HepG2 (cell line): Measurements from ENCODE around the gene TUBB4A. TPM values are rescaled to one million over a fixed set of nuclear protein-coding genes. Genes with fewer than 3 reads are reported as not detected.
A peak's percentile ranks its signal among the peaks of the same experiment; 100 is the strongest.

Source experiments
- ARID2 ChIP-seq: sonication (generic); formaldehyde crosslinking; IDR thresholded peaks from 2 replicates; pipeline ENCODE4 v1.8.1; 2022; ENCODE audit warnings: mild to moderate bottlenecking, missing genetic modification reagents, borderline replicate concordance
- ARID4A ChIP-seq: sonication (generic); formaldehyde crosslinking; IDR thresholded peaks from 2 replicates; pipeline ENCODE4 v1.5.0; 2020; ENCODE audit warnings: mild to moderate bottlenecking, missing genetic modification reagents, borderline replicate concordance
- GABPA ChIP-seq, 2 experiments: IDR thresholded peaks; 2 replicates each; pipeline ENCODE4 v1.6.1; 2011 to 2016; ENCODE audit warnings: low read depth in 2 of 2, low read length in 1 of 2, missing biosample characterization in 1 of 2, missing genetic modification characterization in 1 of 2
- HDAC1 ChIP-seq: sonication (generic); formaldehyde crosslinking; IDR thresholded peaks from 2 replicates; pipeline ENCODE4 v1.5.1; 2020; ENCODE audit warnings: mild to moderate bottlenecking, missing genetic modification reagents
- HNF1B ChIP-seq: sonication (generic); formaldehyde crosslinking; IDR thresholded peaks from 2 replicates; pipeline ENCODE4 v1.5.1; 2020; ENCODE audit warnings: mild to moderate bottlenecking, moderate library complexity, missing genetic modification reagents
- NFRKB ChIP-seq: fragments of 450-650 bp; IDR thresholded peaks from 2 replicates; pipeline ENCODE4 v1.6.1; 2017
- POLR2A ChIP-seq, 2 experiments: IDR thresholded peaks; 2 replicates each; pipeline ENCODE4 v1.6.1; 2011; ENCODE audit warnings: low read depth in 2 of 2, low read length in 2 of 2, mild to moderate bottlenecking in 1 of 2, moderate library complexity in 1 of 2; ENCODE audit not compliant: insufficient read depth in 1 of 2
- RELA ChIP-seq: sonication (generic); formaldehyde crosslinking; IDR thresholded peaks from 2 replicates; pipeline ENCODE4 v1.4.0; 2020; ENCODE audit warnings: missing genetic modification reagents
- SP5 ChIP-seq: IDR thresholded peaks from 2 replicates; pipeline ENCODE4 v1.6.1; 2016; ENCODE audit warnings: low read depth, borderline replicate concordance
- TBX2 ChIP-seq: sonication (generic); formaldehyde crosslinking; IDR thresholded peaks from 2 replicates; pipeline ENCODE4 v1.5.0; 2020; ENCODE audit warnings: missing genetic modification reagents, mild to moderate bottlenecking, borderline replicate concordance
- U2AF1 ChIP-seq: fragments of 200-400 bp; formaldehyde crosslinking; optimal IDR thresholded peaks from 2 replicates; pipeline ENCODE3; 2017; ENCODE audit warnings: mild to moderate bottlenecking, low read depth, low read length
- YEATS4 ChIP-seq: sonication (generic); formaldehyde crosslinking; IDR thresholded peaks from 2 replicates; pipeline ENCODE4 v1.4.0; 2020; ENCODE audit warnings: missing genetic modification reagents, borderline replicate concordance
- ZFX ChIP-seq: sonication (generic); formaldehyde crosslinking; IDR thresholded peaks from 2 replicates; pipeline ENCODE4 v1.4.0; 2020; ENCODE audit warnings: mild to moderate bottlenecking, low read depth, missing genetic modification reagents, moderate library complexity
- ZHX2 ChIP-seq, 2 experiments: sonication (generic) in 1 of 2; formaldehyde crosslinking in 1 of 2; IDR thresholded peaks; 2 replicates each; pipeline versions ENCODE4 v1.6.1 to v1.9.0; 2014 to 2022; ENCODE audit warnings: antibody characterized with exemption in 1 of 2, borderline replicate concordance in 1 of 2, inconsistent platforms in 1 of 2, low read depth in 1 of 2, missing genetic modification reagents in 1 of 2
- ZNF33A ChIP-seq: sonication (generic); formaldehyde crosslinking; IDR thresholded peaks from 2 replicates; pipeline ENCODE4 v1.5.1; 2020; ENCODE audit warnings: missing genetic modification reagents, mild to moderate bottlenecking, moderate library complexity, borderline replicate concordance
- ZNF510 ChIP-seq: sonication (generic); formaldehyde crosslinking; IDR thresholded peaks from 2 replicates; pipeline ENCODE4 v1.4.0; 2020; ENCODE audit warnings: low read depth, mild to moderate bottlenecking, missing genetic modification reagents
- polyA plus RNA-seq, 8 experiments: library from polyadenylated mRNA; depleted of rRNA in 3 of 8; stranded (reverse) in 7 of 8; unstranded in 1 of 8; fragments of >200 nt; fragmentation: Illumina TruSeq in 4 of 8; extraction: Trizol in 4 of 8; gene quantifications; 2 replicates each; pipeline versions ENCODE4 v1.2.1 to v1.2.3, GENCODE V29; 2011 to 2016; ENCODE audit warnings: low read depth in 4 of 8, missing spikeins in 1 of 8, mixed read lengths in 1 of 8; ENCODE audit not compliant: insufficient read depth in 1 of 8
- total RNA-seq, 5 experiments: library from RNA; depleted of rRNA; stranded (reverse); fragments of >200 nt; fragmentation: Illumina TruSeq; extraction: Trizol; gene quantifications; 2 replicates each; pipeline ENCODE4 v1.2.3, GENCODE V29; 2016; ENCODE audit warnings: low read depth in 1 of 5

Gene TUBB4A
- total and polyA plus RNA-seq, 2 of the 13 experiments (the other 11 are each of a cell fraction or from before 2014, with no cell fraction given): not detected

GRCh38 chr19:6476155-6476895, 25.8 kb downstream of the TUBB4A start (continued):
- TF ChIP-seq ARID4A (CRISPR knock-in tag) (peak; percentile 26; the same call in 1 of the 2 replicates), HNF1B (0 out of 2 replicates have a peak, but pooled peaks have one; percentile 7), U2AF1 (no peak), TBX2 (CRISPR knock-in tag) (peak; percentile 28; the same call in 1 of the 2 replicates), SP5 (peak; percentile 27; the same call in 1 of the 2 replicates), YEATS4 (CRISPR knock-in tag) (no peak), HDAC1 (no peak), ZFX (peak; percentile 40; the same call in 1 of the 2 replicates), ZNF33A (no peak), ARID2 (CRISPR knock-in tag) (no peak), RELA (no peak), ZNF510 (CRISPR knock-in tag) (no peak), GABPA (IDR thresholded peaks at IDR 0.05; ENCODE audit: low read depth, low read length) (no peak), GABPA (CRISPR knock-in tag; IDR thresholded peaks at IDR 0.05; ENCODE audit: low read depth) (peak; percentile 10; the same call in 1 of the 2 replicates), POLR2A (IDR thresholded peaks at IDR 0.05; ENCODE audit: insufficient read depth in 1 of 2, low read depth in 2 of 2, low read length in 2 of 2) (peak; percentile 26 to 55; a peak in 3 of 4 replicates), ZHX2 (IDR thresholded peaks at IDR 0.05; ENCODE audit: low read depth) (no peak), ZHX2 (CRISPR knock-in tag; IDR thresholded peaks at IDR 0.05; ENCODE audit: borderline replicate concordance) (no peak), NFRKB (no peak)
